PC-9 (cell line): ENCODE measurements around the gene EEPD1. TPM values are rescaled to one million over a fixed set of nuclear protein-coding genes. Genes with fewer than 3 reads are reported as not detected.

Experiments
- BruUV-seq: library from RNA; stranded (reverse); fragments of 400-500 nt; replicated peaks from 2 replicates; lab custom pipeline; 2021; lab: Mats Ljungman, UMichigan
- CTCF ChIA-PET: fragments of 300-600 bp; sonication (Branson Sonifier 250); formaldehyde crosslinking; loops from one replicate; lab custom pipeline; 2022; ENCODE audit warnings: antibody characterized with exemption; lab: Charles Lee
- POLR2A ChIA-PET: fragments of 300-600 bp; sonication (Branson Sonifier 250); formaldehyde crosslinking; loops from one replicate; lab custom pipeline; 2022; ENCODE audit warnings: antibody characterized with exemption; ENCODE audit not compliant: unreplicated experiment; lab: Charles Lee
- DNase-seq, 2 experiments: peaks; one replicate each; pipeline versions ENCODE4 v3.0.0 to v3.0.0-alpha.2; 2015 to 2022; ENCODE audit warnings: mixed read lengths in 1 of 2
- H2AFZ ChIP-seq: fragments of 200-600 bp; sonication (generic); 2 replicates; pipeline ENCODE4 v1.8.1; 2017; ENCODE audit warnings: antibody characterized with exemption
- H3F3A ChIP-seq: fragments of 200-600 bp; sonication (generic); 2 replicates; pipeline ENCODE4 v1.8.1; 2017; ENCODE audit warnings: antibody characterized with exemption, mild to moderate bottlenecking, low read depth; ENCODE audit not compliant: insufficient read depth
- H3K27ac ChIP-seq: fragments of 200-600 bp; sonication (generic); 2 replicates; pipeline ENCODE4 v1.6.1; 2016; ENCODE audit warnings: mixed run types
- H3K27me3 ChIP-seq: fragments of 200-600 bp; sonication (generic); 2 replicates; pipeline ENCODE4 v1.6.1; 2016; ENCODE audit warnings: low read depth, mixed run types; ENCODE audit not compliant: insufficient read depth
- H3K36me3 ChIP-seq: fragments of 200-600 bp; sonication (generic); 2 replicates; pipeline ENCODE4 v1.6.1; 2016; ENCODE audit warnings: low read depth, mixed run types
- H3K4me1 ChIP-seq: fragments of 200-600 bp; sonication (generic); replicated peaks from 2 replicates; pipeline ENCODE4 v1.6.1; 2016; ENCODE audit warnings: mixed run types; ENCODE audit not compliant: insufficient read depth
- H3K4me2 ChIP-seq: fragments of 200-600 bp; sonication (generic); 2 replicates; pipeline ENCODE4 v1.6.1; 2017; ENCODE audit warnings: mixed run types
- H3K4me3 ChIP-seq: fragments of 200-600 bp; sonication (generic); 2 replicates; pipeline ENCODE4 v1.6.1; 2016; ENCODE audit warnings: mixed run types
- H3K79me2 ChIP-seq: fragments of 200-600 bp; sonication (generic); 2 replicates; pipeline ENCODE4 v1.6.1; 2017; ENCODE audit warnings: low read depth, mixed run types
- H3K9me2 ChIP-seq: fragments of 200-600 bp; sonication (generic); 2 replicates; pipeline ENCODE4 v1.8.1; 2017; ENCODE audit warnings: mild to moderate bottlenecking; ENCODE audit not compliant: insufficient read depth
- H3K9me3 ChIP-seq: fragments of 200-600 bp; sonication (generic); 2 replicates; pipeline ENCODE4 v1.8.1; 2016; ENCODE audit warnings: low read depth; ENCODE audit not compliant: insufficient read depth
- H4K20me1 ChIP-seq: fragments of 200-600 bp; sonication (generic); 2 replicates; pipeline ENCODE4 v1.8.1; 2017; ENCODE audit not compliant: insufficient read depth
- CTCF ChIP-seq: fragments of 200-600 bp; sonication (generic); conservative IDR thresholded peaks from 2 replicates; pipeline ENCODE4 v1.6.1; 2017; ENCODE audit warnings: mixed run types, antibody characterized with exemption, mild to moderate bottlenecking, moderate library complexity
- EZH2 ChIP-seq: fragments of 200-600 bp; sonication (generic); IDR thresholded peaks from 2 replicates; pipeline ENCODE4 v1.8.0; 2017; ENCODE audit warnings: antibody characterized with exemption, low read depth
- intact Hi-C: fragments of 100-400 bp; cut with micrococcal nuclease; formaldehyde crosslinking; loops from one replicate; pipeline ENCODE4 v1.10.0; 2022; ENCODE audit not compliant: unreplicated experiment
- total RNA-seq: library from RNA; stranded (reverse); gene quantifications from 2 replicates; pipeline ENCODE4 v1.2.3, GENCODE V29; 2021

Gene EEPD1
- total RNA-seq, 1 experiment from 2014 or later, result 6.0 TPM

GRCh38 chr7:36266190-36266589 lies 113.1 kb downstream of the EEPD1 start:
- POLR2A ChIA-PET, result no interaction called here
- Histone ChIP-seq H3K4me1 (peaks cover 25% of the 10 kb centered on the region), H4K20me1 (no peaks in the 10 kb centered on the region), H3K9me3 (no peaks in the 10 kb centered on the region), H3K36me3 (no peaks in the 10 kb centered on the region), H2AFZ (no peak overlapping the region), H3F3A (peaks cover 11% of the 10 kb centered on the region; the same call in 1 of the 2 replicates), H3K9me2 (no peaks in the 10 kb centered on the region), H3K79me2 (no peaks in the 10 kb centered on the region), H3K27me3 (no peaks in the 10 kb centered on the region), H3K4me3 (no peak overlapping the region), H3K27ac (no peak overlapping the region), H3K4me2 (no peak overlapping the region)
- no TSS peak for BruUV-seq
- no peak for DNase-seq
- TF ChIP-seq EZH2, result no peak
- no peak for TF ChIP-seq CTCF
- intact Hi-C loops, result no loop called here
- CTCF ChIA-PET, result no interaction called here

DNA sequence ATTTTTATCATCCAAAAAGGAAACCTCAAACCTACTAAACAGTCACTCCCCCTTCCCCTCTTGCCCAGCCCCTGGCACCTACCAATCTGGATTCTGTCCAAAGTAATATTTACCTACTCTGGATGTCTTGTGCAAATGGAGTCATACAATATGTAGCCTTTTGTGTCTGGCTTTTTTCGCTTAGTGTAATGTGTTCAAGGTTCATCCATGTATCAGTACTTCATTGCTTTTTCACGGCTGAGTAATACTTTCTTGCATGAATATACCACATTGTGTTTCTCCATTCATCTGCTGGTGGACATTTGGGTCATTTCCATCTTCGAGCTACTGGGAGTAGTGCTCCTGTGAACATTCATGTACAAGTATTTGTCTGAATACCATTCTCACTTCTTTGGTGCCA lies 113.6 kb downstream of the EEPD1 start:
- CTCF ChIA-PET, result no interaction called here

DNA sequence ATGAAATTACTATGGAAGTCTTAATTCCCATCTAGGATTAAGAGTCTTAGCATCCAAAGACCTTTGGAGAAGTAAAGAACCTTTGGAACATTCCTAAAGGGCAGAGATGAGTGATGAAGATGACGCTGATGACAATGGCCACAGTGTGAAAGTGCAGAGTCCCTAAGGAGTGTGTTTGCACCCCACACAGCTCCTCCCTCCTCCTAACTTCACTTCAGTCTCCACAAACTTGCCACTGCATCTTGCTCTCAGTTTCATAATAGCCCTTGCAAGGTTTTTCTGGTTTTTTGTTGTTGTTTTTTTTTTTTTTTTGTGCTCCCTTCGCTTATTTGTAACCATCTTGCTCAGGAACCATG lies 119.1 kb downstream of the EEPD1 start:
- no peak for TF ChIP-seq EZH2
- TF ChIP-seq CTCF, result no peak
- 0 out of 2 replicates have a peak overlapping the region, but pooled peaks have one; percentile 46 for H3K4me2 ChIP-seq
- CTCF ChIA-PET, result no interaction called here

More for the DNA sequence above, 113.6 kb downstream of the EEPD1 start:
- Histone ChIP-seq H3K9me3 (no peaks in the 10 kb centered on the region), H3K4me3 (no peak overlapping the region), H3K27ac (no peak overlapping the region), H2AFZ (no peak overlapping the region), H3K4me2 (no peak overlapping the region), H3K9me2 (no peaks in the 10 kb centered on the region), H3K27me3 (no peaks in the 10 kb centered on the region), H3K36me3 (no peaks in the 10 kb centered on the region), H3K79me2 (no peaks in the 10 kb centered on the region), H4K20me1 (no peaks in the 10 kb centered on the region), H3K4me1 (peaks cover 20% of the 10 kb centered on the region), H3F3A (peaks cover 8% of the 10 kb centered on the region; the same call in 1 of the 2 replicates)
- POLR2A ChIA-PET, result no interaction called here
- peak in 1 of 2 experiments; percentile 29 for DNase-seq
- intact Hi-C loops, result no loop called here
- BruUV-seq, result no TSS peak
- TF ChIP-seq EZH2, result no peak
- TF ChIP-seq CTCF, result no peak

More for the DNA sequence above, 119.1 kb downstream of the EEPD1 start:
- intact Hi-C loops, result no loop called here
- Histone ChIP-seq H3K36me3 (no peaks in the 10 kb centered on the region), H3K27me3 (no peaks in the 10 kb centered on the region), H4K20me1 (no peaks in the 10 kb centered on the region), H3K79me2 (peaks cover 6% of the 10 kb centered on the region; the same call in 1 of the 2 replicates), H2AFZ (no peak overlapping the region), H3K9me2 (no peaks in the 10 kb centered on the region), H3K4me1 (peaks cover 21% of the 10 kb centered on the region), H3K27ac (0 out of 2 replicates have a peak overlapping the region, but pooled peaks have one; percentile 27), H3K4me3 (no peak overlapping the region), H3K9me3 (no peaks in the 10 kb centered on the region), H3F3A (peaks cover 9% of the 10 kb centered on the region; the same call in 1 of the 2 replicates)
- POLR2A ChIA-PET, result interaction anchor here (0.5 kb wide), 1 partner anchor 14 kb away, joined by 17 read pairs; no protein-coding TSS in a partner anchor
- no TSS peak for BruUV-seq
- DNase-seq, result no peak
